ENCODE measurements around the gene ZDHHC8. TPM values are rescaled to one million over a fixed set of nuclear protein-coding genes. Genes with fewer than 3 reads are reported as not detected.

Gene ZDHHC8
- total and polyA plus RNA-seq, 12 donors = 5.7 to 109 (median 36.1) TPM

DNA sequence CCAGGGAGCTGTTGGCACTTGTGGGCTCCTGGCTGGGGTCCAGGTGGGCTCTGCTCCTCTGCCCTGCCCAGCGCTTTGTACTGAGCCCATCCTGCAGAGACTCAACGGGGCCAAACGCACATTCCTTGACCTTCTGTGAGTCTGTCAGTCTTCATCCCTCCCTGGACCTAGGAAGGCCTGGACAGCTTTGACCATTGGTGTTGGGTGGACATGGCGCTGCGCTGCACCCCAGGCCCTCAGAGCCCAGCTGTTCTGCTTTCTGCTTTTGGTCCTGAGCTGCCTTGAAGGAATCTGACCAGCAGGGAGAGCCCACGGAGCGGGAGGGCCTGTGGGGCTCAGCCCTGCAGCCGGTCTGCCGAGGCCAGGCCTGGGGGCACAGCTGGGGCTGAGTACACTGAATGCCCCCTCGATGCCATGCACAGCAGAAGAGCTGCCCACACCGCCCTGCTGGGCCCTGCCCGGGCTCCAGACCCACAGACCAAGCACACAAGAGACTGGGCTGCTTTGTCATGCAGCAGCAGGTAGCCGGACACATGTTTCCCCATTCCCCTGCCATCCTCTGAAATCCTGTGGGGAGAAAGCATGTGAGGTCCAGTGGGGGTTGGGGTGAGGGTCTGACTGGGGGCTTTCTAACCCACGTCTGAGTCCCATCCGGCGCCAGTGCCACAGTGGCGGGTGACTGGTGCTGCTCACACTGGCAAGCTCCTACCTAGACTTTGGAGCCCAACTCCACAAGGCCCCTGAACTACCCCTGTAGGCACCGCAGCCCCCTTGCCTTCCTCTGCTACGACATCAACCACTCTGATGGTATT, 43.4 kb downstream of the ZDHHC8 start:
- intact Hi-C loops (cut with DNase I) = no loop called here
- Histone ChIP-seq H3K36me3 (replicated peaks in 1 of 2) (no peaks in the 10 kb centered on the region), H3K4me3 (no peak overlapping the region), H3K9me3 (replicated peaks in 1 of 3) (no peaks in the 10 kb centered on the region), H3K4me1 (replicated peaks in 1 of 2) (no peaks in the 10 kb centered on the region), H3K27ac (no peak overlapping the region), H3K27me3 (no peaks in the 10 kb centered on the region)
- no peak for DNase-seq
- WGBS, 4 donors = 67 to 79% (median 74%) methylated on average over 6 to 19 of the region's 19 CpGs
- TF ChIP-seq, protein P1, sequence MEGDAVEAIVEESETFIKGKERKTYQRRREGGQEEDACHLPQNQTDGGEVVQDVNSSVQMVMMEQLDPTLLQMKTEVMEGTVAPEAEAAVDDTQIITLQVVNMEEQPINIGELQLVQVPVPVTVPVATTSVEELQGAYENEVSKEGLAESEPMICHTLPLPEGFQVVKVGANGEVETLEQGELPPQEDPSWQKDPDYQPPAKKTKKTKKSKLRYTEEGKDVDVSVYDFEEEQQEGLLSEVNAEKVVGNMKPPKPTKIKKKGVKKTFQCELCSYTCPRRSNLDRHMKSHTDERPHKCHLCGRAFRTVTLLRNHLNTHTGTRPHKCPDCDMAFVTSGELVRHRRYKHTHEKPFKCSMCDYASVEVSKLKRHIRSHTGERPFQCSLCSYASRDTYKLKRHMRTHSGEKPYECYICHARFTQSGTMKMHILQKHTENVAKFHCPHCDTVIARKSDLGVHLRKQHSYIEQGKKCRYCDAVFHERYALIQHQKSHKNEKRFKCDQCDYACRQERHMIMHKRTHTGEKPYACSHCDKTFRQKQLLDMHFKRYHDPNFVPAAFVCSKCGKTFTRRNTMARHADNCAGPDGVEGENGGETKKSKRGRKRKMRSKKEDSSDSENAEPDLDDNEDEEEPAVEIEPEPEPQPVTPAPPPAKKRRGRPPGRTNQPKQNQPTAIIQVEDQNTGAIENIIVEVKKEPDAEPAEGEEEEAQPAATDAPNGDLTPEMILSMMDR (IDR thresholded peaks at IDR 0.05) = peak in 1 of 6 experiments; percentile 31
- TF ChIP-seq POLR2A (IDR thresholded peaks at IDR 0.05) = no peak

DNA sequence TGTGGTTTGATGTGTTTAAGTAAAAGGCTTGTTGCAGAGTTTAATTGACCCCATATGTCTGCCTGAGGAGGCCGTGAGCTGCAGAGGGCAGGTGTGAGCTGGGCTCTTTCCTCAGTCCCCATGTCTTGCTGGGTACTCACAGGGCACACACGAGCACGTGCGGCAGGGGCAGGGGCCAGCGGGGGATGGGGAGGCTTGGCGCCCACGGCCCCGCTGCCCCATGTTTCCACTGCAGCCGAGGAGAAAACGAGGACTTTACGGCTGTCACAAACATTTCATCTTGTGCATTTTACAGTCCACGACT, 43.9 kb downstream of the ZDHHC8 start:
- 63 to 70% (median 69%) methylated on average over 11 to 12 of the region's 12 CpGs for WGBS, 4 donors
- no peaks in the 10 kb centered on the region for H3K9me3 ChIP-seq (replicated peaks in 1 of 3)
- no peak overlapping the region for H3K4me3 ChIP-seq
- DNase-seq = no peak
- no peak overlapping the region for H3K27ac ChIP-seq
- no peaks in the 10 kb centered on the region for H3K4me1 ChIP-seq (replicated peaks in 1 of 2)
- H3K27me3 ChIP-seq = no peaks in the 10 kb centered on the region
- TF ChIP-seq POLR2A (IDR thresholded peaks at IDR 0.05) = no peak
- TF ChIP-seq, protein P1 (IDR thresholded peaks at IDR 0.05) = no peak
- intact Hi-C loops (cut with DNase I) = no loop called here
- no peaks in the 10 kb centered on the region for H3K36me3 ChIP-seq (replicated peaks in 1 of 2)

DNA sequence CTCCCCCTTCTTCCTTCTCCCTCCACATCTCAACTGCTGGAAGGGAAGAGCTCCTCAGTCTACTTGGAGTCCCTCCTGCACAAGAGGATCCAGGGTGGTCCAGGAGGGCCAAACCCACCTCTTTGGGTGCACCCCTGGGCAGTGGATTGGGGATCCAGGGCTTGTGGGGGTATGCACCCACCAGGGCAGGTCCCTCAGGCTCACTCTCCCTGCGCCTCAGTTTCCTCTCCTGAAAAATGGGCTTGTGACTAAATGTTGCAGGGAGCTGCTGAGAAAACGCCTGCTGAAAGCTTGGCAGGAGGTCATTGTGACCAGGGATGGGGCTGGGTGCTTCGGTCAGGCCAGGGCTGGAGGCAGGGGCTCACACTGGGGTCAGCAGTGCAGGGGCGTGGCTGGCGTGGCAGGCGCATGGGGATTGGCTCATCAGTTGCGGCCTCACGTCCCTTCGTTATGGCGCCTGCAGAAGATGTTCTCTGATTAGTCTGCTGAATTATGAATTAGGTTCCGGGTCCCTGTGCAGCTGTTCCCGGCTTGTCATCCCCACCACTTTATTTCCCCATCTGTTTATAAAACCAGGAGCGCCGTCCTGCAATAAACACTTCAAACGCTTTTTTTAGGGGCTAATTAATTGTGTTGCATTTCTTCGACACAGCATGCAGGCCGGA, 44.9 kb downstream of the ZDHHC8 start:
- no peaks in the 10 kb centered on the region for H3K9me3 ChIP-seq (replicated peaks in 1 of 3)
- no peaks in the 10 kb centered on the region for H3K4me1 ChIP-seq (replicated peaks in 1 of 2)
- no peak for DNase-seq
- no peak overlapping the region for H3K27ac ChIP-seq
- H3K36me3 ChIP-seq (replicated peaks in 1 of 2) = no peaks in the 10 kb centered on the region
- WGBS, 4 donors = 79 to 84% (median 81%) methylated on average over 17 of the region's 17 CpGs
- intact Hi-C loops (cut with DNase I) = no loop called here
- peaks cover 1% of the 10 kb centered on the region for H3K27me3 ChIP-seq
- TF ChIP-seq, protein P1 (IDR thresholded peaks at IDR 0.05) = no peak
- no peak for TF ChIP-seq POLR2A (IDR thresholded peaks at IDR 0.05)
- H3K4me3 ChIP-seq = no peak overlapping the region

DNA sequence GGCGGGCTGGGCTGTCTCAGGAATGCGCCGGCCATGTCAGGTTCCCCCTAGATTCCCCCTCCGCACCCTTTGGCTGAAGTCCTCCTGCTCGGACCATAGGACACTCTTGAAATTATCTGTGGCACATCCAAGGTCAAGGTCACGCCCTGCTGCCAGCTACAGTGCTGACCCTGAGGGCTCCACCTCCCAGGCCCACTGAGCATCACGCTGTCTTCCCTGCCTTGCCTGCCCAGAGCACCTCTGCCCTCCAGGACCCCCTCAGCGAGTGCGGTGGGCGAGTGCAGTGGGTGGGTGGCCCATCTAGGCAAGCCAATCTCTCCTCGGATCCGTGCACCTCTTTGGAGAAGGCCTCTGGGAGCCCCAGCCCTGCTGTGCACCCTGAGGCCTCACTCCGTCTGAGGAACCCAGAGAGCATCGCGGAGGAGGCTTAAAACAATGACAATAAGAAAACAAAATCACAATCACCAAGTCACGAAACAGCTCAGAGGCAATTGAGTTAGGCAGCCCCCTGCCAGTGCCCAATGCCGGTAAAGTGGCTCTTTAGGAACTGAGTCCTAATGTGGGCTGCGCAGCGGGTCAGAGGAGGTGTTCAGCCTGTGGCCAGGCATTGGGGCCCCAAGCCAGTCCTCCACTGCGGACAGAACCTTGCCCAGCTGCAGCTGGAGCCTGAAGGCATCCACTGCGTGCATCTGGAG, 45.8 kb downstream of the ZDHHC8 start:
- TF ChIP-seq, protein P1 (IDR thresholded peaks at IDR 0.05) = no peak
- TF ChIP-seq POLR2A (IDR thresholded peaks at IDR 0.05) = no peak

More for the DNA sequence above, 45.8 kb downstream of the ZDHHC8 start:
- WGBS, 4 donors = 73 to 86% (median 79%) methylated on average over 7 to 21 of the region's 21 CpGs
- no peaks in the 10 kb centered on the region for H3K9me3 ChIP-seq (replicated peaks in 1 of 3)
- no peaks in the 10 kb centered on the region for H3K4me1 ChIP-seq (replicated peaks in 1 of 2)
- intact Hi-C loops (cut with DNase I) = no loop called here
- peaks cover 7% of the 10 kb centered on the region for H3K27me3 ChIP-seq
- H3K27ac ChIP-seq = no peak overlapping the region
- DNase-seq = no peak
- no peaks in the 10 kb centered on the region for H3K36me3 ChIP-seq (replicated peaks in 1 of 2)
- H3K4me3 ChIP-seq = no peak overlapping the region
